K562 (cell line): ENCODE measurements around the gene SPRY2. TPM values are rescaled to one million over a fixed set of nuclear protein-coding genes. Genes with fewer than 3 reads are reported as not detected.
A peak's percentile ranks its signal among the peaks of the same experiment; 100 is the strongest.

ENCODE experiments used
- ATAC-seq: fragments of 200-7000 bp; cut with Tn5 transposase; 3 replicates; pipeline ENCODE4 v1.9.1; 2020; ENCODE audit warnings: moderate library complexity
- BruUV-seq: library from RNA; stranded (reverse); fragments of 400-500 nt; replicated peaks from 2 replicates; lab custom pipeline; 2021; lab: Mats Ljungman, UMichigan
- CTCF ChIA-PET: fragments of 300-600 bp; formaldehyde crosslinking; extraction: SDS; loops from one replicate; lab custom pipeline; 2021; ENCODE audit warnings: low intra/inter-chr PET ratio; lab: Yijun Ruan, JAX
- POLR2A ChIA-PET: fragments of 300-600, 350-650 bp; sonication (Branson Sonifier 250); formaldehyde crosslinking; extraction: SDS; loops from one replicate; lab custom pipeline; 2021; ENCODE audit warnings: antibody characterized with exemption, inconsistent platforms; lab: Yijun Ruan, JAX
- DNase-seq, 4 experiments: peaks; one replicate each; pipeline versions ENCODE4 v3.0.0 to v3.0.0-alpha.2; 2011 to 2018; ENCODE audit warnings: low spot score in 3 of 4, mixed read lengths in 3 of 4; ENCODE audit errors: extremely low read depth in 1 of 4
- FAIRE-seq: peaks from 2 replicates; lab custom pipeline; 2011; peaks lifted over from hg19 to GRCh38; lab: Jason Lieb, UNC
- H2AFZ ChIP-seq: 2 replicates; pipeline ENCODE4 v1.6.0; 2011; ENCODE audit warnings: low read depth, low read length, control low read depth, inconsistent platforms
- H3K27ac ChIP-seq: fragments of 200-600 bp; 3 replicates; pipeline ENCODE4 v1.8.0; 2011; ENCODE audit warnings: low read depth, mild to moderate bottlenecking, control low read depth, inconsistent platforms, low read length, moderate library complexity, mixed read lengths; ENCODE audit errors: extremely low read depth
- H3K27me3 ChIP-seq, 2 experiments: fragments of 300-600 bp in 1 of 2; 2 replicates in 1 of 2; 3 replicates in 1 of 2; pipeline versions ENCODE4 v1.6.0 to v1.8.0; 2011; ENCODE audit warnings: inconsistent platforms in 2 of 2, low read length in 2 of 2, mild to moderate bottlenecking in 1 of 2, mixed read lengths in 1 of 2, moderate library complexity in 1 of 2; ENCODE audit not compliant: control insufficient read depth in 2 of 2, insufficient read depth in 2 of 2
- H3K36me3 ChIP-seq: fragments of 300-600 bp; 3 replicates; pipeline ENCODE4 v1.8.0; 2011; ENCODE audit warnings: mild to moderate bottlenecking, low read length, inconsistent platforms; ENCODE audit not compliant: control insufficient read depth, insufficient read depth
- H3K4me1 ChIP-seq, 2 experiments: fragments of 200-600 bp in 1 of 2; replicated peaks in 1 of 2; 2 replicates in 1 of 2; 3 replicates in 1 of 2; pipeline versions ENCODE4 v1.5.1 to v1.8.0; 2011; ENCODE audit warnings: inconsistent platforms in 2 of 2, low read length in 2 of 2, mild to moderate bottlenecking in 1 of 2, mixed read lengths in 1 of 2, moderate library complexity in 1 of 2; ENCODE audit not compliant: control insufficient read depth in 2 of 2, insufficient read depth in 2 of 2
- H3K4me2 ChIP-seq: 2 replicates; pipeline ENCODE4 v1.6.1; 2011; ENCODE audit warnings: low read length, control low read depth, inconsistent platforms, mixed read lengths; ENCODE audit not compliant: insufficient read depth
- H3K4me3 ChIP-seq: fragments of 200-600 bp; sonication (generic), shearing (Covaris generic); 2 replicates; pipeline ENCODE4 v1.5.1; 2016; ENCODE audit warnings: control low read depth, inconsistent platforms
- H3K79me2 ChIP-seq: fragments of 200-600 bp; 3 replicates; pipeline ENCODE4 v1.8.0; 2011; ENCODE audit warnings: low read length, inconsistent platforms; ENCODE audit not compliant: control insufficient read depth, insufficient read depth
- H3K9ac ChIP-seq, 2 experiments: 2 replicates each; pipeline versions ENCODE4 v1.6.0 to v1.6.1; 2011; ENCODE audit warnings: low read depth in 2 of 2, low read length in 2 of 2, control low read depth in 1 of 2, inconsistent platforms in 1 of 2, mild to moderate bottlenecking in 1 of 2, mixed read lengths in 1 of 2; ENCODE audit not compliant: insufficient read depth in 1 of 2
- H3K9me1 ChIP-seq: one replicate; pipeline ENCODE4 v1.6.0; 2011; ENCODE audit warnings: inconsistent platforms, mild to moderate bottlenecking, low read length, moderate library complexity; ENCODE audit not compliant: control insufficient read depth, insufficient read depth
- H3K9me3 ChIP-seq: replicated peaks from 2 replicates; pipeline ENCODE4 v1.5.1; 2011; ENCODE audit warnings: low read depth, low read length, inconsistent platforms; ENCODE audit not compliant: control insufficient read depth, insufficient read depth
- H4K20me1 ChIP-seq: replicated peaks from 2 replicates; pipeline ENCODE4 v1.6.1; 2011; ENCODE audit warnings: low read length, inconsistent platforms, mixed read lengths; ENCODE audit not compliant: control insufficient read depth, insufficient read depth
- CHD2 ChIP-seq: IDR thresholded peaks from 2 replicates; pipeline ENCODE4 v1.6.1; 2011; ENCODE audit warnings: low read depth, low read length
- CUX1 ChIP-seq: fragments of 200-800 bp; sonication (Bioruptor generic); IDR thresholded peaks from 2 replicates; pipeline ENCODE4 v1.6.1; 2016; ENCODE audit warnings: missing genetic modification characterization, missing compliant biosample characterization
- EP400 ChIP-seq: fragments of 450-650 bp; IDR thresholded peaks from 2 replicates; pipeline ENCODE4 v1.6.1; 2017; ENCODE audit warnings: antibody characterized with exemption, mild to moderate bottlenecking, moderate library complexity
- ILF3 ChIP-seq: fragments of 450-650 bp; IDR thresholded peaks from 2 replicates; pipeline ENCODE4 v1.6.1; 2018; ENCODE audit warnings: antibody characterized with exemption, mild to moderate bottlenecking, moderate library complexity, borderline replicate concordance
- NRF1 ChIP-seq, 2 experiments: fragments of 450-650 bp; IDR thresholded peaks in 1 of 2; conservative IDR thresholded peaks in 1 of 2; 2 replicates each; pipeline ENCODE4 v1.6.1; 2014; ENCODE audit warnings: mild to moderate bottlenecking in 2 of 2
- PHB ChIP-seq: fragments of 250-450 bp; sonication (Bioruptor Pico); IDR thresholded peaks from 2 replicates; pipeline ENCODE4 v1.5.0; 2021
- RBM39 ChIP-seq: fragments of 200-400 bp; formaldehyde crosslinking; optimal IDR thresholded peaks from 2 replicates; pipeline ENCODE3; 2018; ENCODE audit warnings: low read depth, low read length
- SMAD3 ChIP-seq: fragments of 450-650 bp; formaldehyde crosslinking; conservative IDR thresholded peaks from 2 replicates; pipeline ENCODE4 v1.4.0; 2020; ENCODE audit warnings: mild to moderate bottlenecking
- STAT6 ChIP-seq: sonication (generic); formaldehyde crosslinking; IDR thresholded peaks from 2 replicates; pipeline ENCODE4 v1.8.1; 2023; ENCODE audit warnings: mild to moderate bottlenecking, missing genetic modification reagents
- TFAM ChIP-seq: fragments of 250-450 bp; sonication (Bioruptor Pico); conservative IDR thresholded peaks from 2 replicates; pipeline ENCODE4 v1.5.0; 2021; ENCODE audit warnings: mild to moderate bottlenecking, moderate library complexity
- TRIM28 ChIP-seq: fragments of 450-650 bp; IDR thresholded peaks from 2 replicates; pipeline ENCODE4 v1.6.1; 2017
- ZNF707 ChIP-seq: fragments of 250-450 bp; sonication (Bioruptor Pico); conservative IDR thresholded peaks from 2 replicates; pipeline ENCODE4 v1.8.0; 2022; ENCODE audit warnings: inconsistent platforms, mild to moderate bottlenecking, moderate library complexity
- WGBS: fragments of 100-300 bp; shearing (Covaris generic); methylation state at CpG from one replicate; pipeline ENCODE4 v1.1.6; 2016; ENCODE audit warnings: low coverage, mixed read lengths; ENCODE audit not compliant: insufficient coverage; ENCODE audit errors: missing lambda C conversion rate; 5-methylcytosine and 5-hydroxymethylcytosine counted together
- in situ Hi-C: fragments of 300-500 bp; cut with MboI; formaldehyde crosslinking; loops from 4 replicates; pipeline ENCODE4 v1.15.0; 2018; ENCODE audit warnings: inconsistent platforms, mixed read lengths
- intact Hi-C: fragments of 100-400 bp; cut with micrococcal nuclease; formaldehyde crosslinking; loops from 2 replicates; pipeline ENCODE4 v1.14.2; 2022
- polyA plus RNA-seq, 8 experiments: library from polyadenylated mRNA; depleted of rRNA in 4 of 8; stranded (reverse) in 5 of 8; unstranded in 3 of 8; fragments of >200 nt; fragmentation: Nextera tagmentation in 2 of 8; fragmentation: Illumina TruSeq in 1 of 8; extraction: Ambion mirVana in 2 of 8; extraction: Trizol in 1 of 8; gene quantifications; 2 replicates each; pipeline versions ENCODE4 v1.2.1 to v1.2.3, GENCODE V29; 2011 to 2014; ENCODE audit warnings: inconsistent platforms in 1 of 8, missing spikeins in 1 of 8
- total RNA-seq, 7 experiments: library from RNA; depleted of rRNA in 6 of 7; stranded (reverse); fragments of >200 nt in 6 of 7; fragmentation: Illumina TruSeq in 2 of 7; extraction: Trizol in 2 of 7; gene quantifications; 2 replicates each; pipeline versions ENCODE4 v1.2.1 to v1.2.3, GENCODE V29; 2011 to 2021; ENCODE audit warnings: low replicate concordance in 1 of 7
- TF ChIP-seq, protein P1 (sequence below), 2 experiments: IDR thresholded peaks; 2 replicates each; pipeline ENCODE4 v1.6.1; 2011; ENCODE audit warnings: borderline replicate concordance in 1 of 2, control low read depth in 1 of 2, low read depth in 1 of 2, low read length in 1 of 2, mild to moderate bottlenecking in 1 of 2, mixed read lengths in 1 of 2, moderate library complexity in 1 of 2; ENCODE audit not compliant: insufficient read depth in 1 of 2, insufficient read length in 1 of 2, poor library complexity in 1 of 2, severe bottlenecking in 1 of 2; ENCODE audit errors: extremely low read depth in 1 of 2

Gene SPRY2
- total and polyA plus RNA-seq, 9 of the 15 experiments (the other 6 are each of a cell fraction or from before 2014, with no cell fraction given): 1.8 to 7.8 (median 3.4) TPM

- H3K9me1 ChIP-seq: no peaks in the 10 kb centered on the region
- H4K20me1 ChIP-seq: no peaks in the 10 kb centered on the region
- ChIA-PET POLR2A (no interaction called here), CTCF (no interaction called here)
- H3K4me3 ChIP-seq: no peak overlapping the region
- FAIRE-seq: no peak
- H3K27me3 ChIP-seq: no peaks in the 10 kb centered on the region
- no peak for ATAC-seq
- no peak for TF ChIP-seq TFAM
- TF ChIP-seq EP400: no peak
- no peak for TF ChIP-seq SMAD3 (CRISPR knock-in tag)
- TF ChIP-seq CUX1 (CRISPR knock-in tag): no peak
- TF ChIP-seq CHD2: no peak
- TF ChIP-seq RBM39: no peak
- TF ChIP-seq, protein P1, sequence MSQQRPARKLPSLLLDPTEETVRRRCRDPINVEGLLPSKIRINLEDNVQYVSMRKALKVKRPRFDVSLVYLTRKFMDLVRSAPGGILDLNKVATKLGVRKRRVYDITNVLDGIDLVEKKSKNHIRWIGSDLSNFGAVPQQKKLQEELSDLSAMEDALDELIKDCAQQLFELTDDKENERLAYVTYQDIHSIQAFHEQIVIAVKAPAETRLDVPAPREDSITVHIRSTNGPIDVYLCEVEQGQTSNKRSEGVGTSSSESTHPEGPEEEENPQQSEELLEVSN (IDR thresholded peaks at IDR 0.05; ENCODE audit: borderline replicate concordance in 1 of 2, extremely low read depth in 1 of 2, insufficient read depth in 1 of 2, insufficient read length in 1 of 2, low read depth in 1 of 2, low read length in 1 of 2, poor library complexity in 1 of 2, severe bottlenecking in 1 of 2): no peak
- TF ChIP-seq ILF3: no peak
- no peak for TF ChIP-seq NRF1 (conservative IDR thresholded peaks at IDR 0.05 in 1 of 2, IDR thresholded peaks at IDR 0.05 in 1 of 2)
- TF ChIP-seq TRIM28: no peak
- TF ChIP-seq STAT6 (CRISPR knock-in tag): no peak
- TF ChIP-seq PHB (CRISPR knock-in tag): no peak
- TF ChIP-seq ZNF707 (CRISPR knock-in tag): no peak
- no peak overlapping the region for H3K4me2 ChIP-seq
- no peaks in the 10 kb centered on the region for H3K9me3 ChIP-seq
- no peak overlapping the region for H3K27ac ChIP-seq
- peaks cover 15% of the 10 kb centered on the region; the same call in 2 of the 3 replicates for H3K36me3 ChIP-seq
- H2AFZ ChIP-seq: no peak overlapping the region
- intact Hi-C loops (no loop called here), in situ Hi-C loops (loop anchor here (25.0 kb wide), 1 partner anchor 900 kb away; no protein-coding TSS in a partner anchor)
- peaks cover 0 to 23% of the 10 kb centered on the region in 2 experiments; a peak in 2 of 5 replicates for H3K4me1 ChIP-seq
- peaks cover 44% of the 10 kb centered on the region for H3K79me2 ChIP-seq
- peak overlapping the region in 1 of 2 experiments; percentile 68; a peak in 1 of 4 replicates for H3K9ac ChIP-seq
- WGBS: 92% methylated on average over 7 of the region's 9 CpGs
- DNase-seq: no peak
- no TSS peak for BruUV-seq
Observed at GRCh38 chr13:80336776-80337287, 4.1 kb downstream of the SPRY2 start.
